Fibroblast of mammary gland (primary cell): ENCODE data around the gene XRCC5.

ENCODE experiments used
- DNase-seq: peaks from one replicate; pipeline ENCODE4 v3.0.0-alpha.2; 2010; ENCODE audit warnings: low read depth
- H3K4me3 ChIP-seq: 2 replicates; pipeline ENCODE4 v1.5.1; 2011; ENCODE audit warnings: low read depth, mild to moderate bottlenecking, low read length, moderate library complexity; ENCODE audit not compliant: control insufficient read depth
- TF ChIP-seq, protein P1 (sequence below): conservative IDR thresholded peaks from 2 replicates; pipeline ENCODE4 v1.5.1; 2011; ENCODE audit warnings: low read depth, low read length, inconsistent platforms; ENCODE audit not compliant: control insufficient read depth, insufficient read depth

XRCC5 gene

GRCh38 chr2:216109962-216110614 lies 940 bp downstream of the XRCC5 start:
- TF ChIP-seq, protein P1, sequence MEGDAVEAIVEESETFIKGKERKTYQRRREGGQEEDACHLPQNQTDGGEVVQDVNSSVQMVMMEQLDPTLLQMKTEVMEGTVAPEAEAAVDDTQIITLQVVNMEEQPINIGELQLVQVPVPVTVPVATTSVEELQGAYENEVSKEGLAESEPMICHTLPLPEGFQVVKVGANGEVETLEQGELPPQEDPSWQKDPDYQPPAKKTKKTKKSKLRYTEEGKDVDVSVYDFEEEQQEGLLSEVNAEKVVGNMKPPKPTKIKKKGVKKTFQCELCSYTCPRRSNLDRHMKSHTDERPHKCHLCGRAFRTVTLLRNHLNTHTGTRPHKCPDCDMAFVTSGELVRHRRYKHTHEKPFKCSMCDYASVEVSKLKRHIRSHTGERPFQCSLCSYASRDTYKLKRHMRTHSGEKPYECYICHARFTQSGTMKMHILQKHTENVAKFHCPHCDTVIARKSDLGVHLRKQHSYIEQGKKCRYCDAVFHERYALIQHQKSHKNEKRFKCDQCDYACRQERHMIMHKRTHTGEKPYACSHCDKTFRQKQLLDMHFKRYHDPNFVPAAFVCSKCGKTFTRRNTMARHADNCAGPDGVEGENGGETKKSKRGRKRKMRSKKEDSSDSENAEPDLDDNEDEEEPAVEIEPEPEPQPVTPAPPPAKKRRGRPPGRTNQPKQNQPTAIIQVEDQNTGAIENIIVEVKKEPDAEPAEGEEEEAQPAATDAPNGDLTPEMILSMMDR: peak; percentile 59
- H3K4me3 ChIP-seq: peak overlapping the region; percentile 98
- DNase-seq: peak; percentile 69

- no peak for DNase-seq
- H3K4me3 ChIP-seq: peak overlapping the region; percentile 98
- TF ChIP-seq, protein P1: no peak
Observed at GRCh38 chr2:216110620-216111019, 1.5 kb downstream of the XRCC5 start.

DNA sequence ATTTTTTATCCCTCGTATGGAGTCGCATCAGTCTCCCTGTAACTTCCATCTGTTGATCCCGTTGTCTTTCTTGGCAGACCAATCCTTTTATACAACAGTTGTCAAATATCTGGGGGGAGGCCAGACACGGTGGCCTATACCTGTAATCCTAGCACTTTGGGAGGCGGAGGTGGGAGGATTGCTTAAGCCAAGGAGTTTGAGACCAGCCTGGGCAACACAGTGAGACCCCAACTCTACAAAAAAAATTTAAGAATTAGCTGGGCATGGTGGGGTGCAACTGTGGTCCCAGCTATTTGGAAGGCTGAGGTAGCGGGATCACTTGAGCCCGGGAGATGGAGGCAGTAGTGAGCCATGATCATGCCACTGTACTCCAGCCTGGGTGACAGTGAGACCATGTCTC lies 2.0 kb downstream of the XRCC5 start:
- H3K4me3 ChIP-seq: no peak overlapping the region
- TF ChIP-seq, protein P1: no peak
- no peak for DNase-seq

DNA sequence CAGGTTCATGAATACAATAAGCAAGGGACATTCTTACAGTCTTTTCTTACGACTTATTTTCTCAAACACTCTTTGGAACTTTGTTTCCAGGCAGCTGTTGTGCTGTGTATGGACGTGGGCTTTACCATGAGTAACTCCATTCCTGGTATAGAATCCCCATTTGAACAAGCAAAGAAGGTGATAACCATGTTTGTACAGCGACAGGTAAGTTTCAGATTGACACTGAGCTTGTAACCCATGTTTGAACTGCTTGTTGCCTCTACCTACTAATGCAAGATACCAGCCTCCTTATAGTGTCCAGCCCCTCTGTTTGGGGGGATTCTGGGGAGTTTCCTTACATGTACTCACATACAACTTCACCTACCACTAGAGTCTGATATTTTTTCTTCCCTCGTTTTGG lies 3.8 kb downstream of the XRCC5 start:
- no peak overlapping the region for H3K4me3 ChIP-seq
- TF ChIP-seq, protein P1: no peak
- DNase-seq: no peak

DNA sequence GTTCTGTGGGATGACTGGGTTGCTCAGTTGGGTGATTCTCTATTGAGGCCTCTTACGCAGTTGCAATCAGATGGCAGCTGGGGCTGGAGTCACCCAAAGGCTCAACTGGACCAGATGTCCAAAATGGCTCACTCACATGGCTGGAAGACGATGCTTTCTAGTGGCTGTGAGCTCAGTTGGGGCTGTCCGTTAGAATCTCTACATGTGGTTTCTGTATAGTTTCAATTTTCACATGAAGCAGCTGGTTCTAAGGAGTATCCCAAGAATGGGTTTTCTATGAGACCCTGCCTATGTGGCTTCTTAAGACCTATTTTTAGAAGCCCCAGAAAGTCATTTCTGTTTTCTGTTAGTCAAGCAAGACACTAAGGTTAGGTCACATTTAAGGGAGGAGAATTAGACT lies 4.4 kb downstream of the XRCC5 start:
- no peak for DNase-seq
- TF ChIP-seq, protein P1: no peak
- no peak overlapping the region for H3K4me3 ChIP-seq

- TF ChIP-seq, protein P1: no peak
- H3K4me3 ChIP-seq: no peak overlapping the region
- no peak for DNase-seq
Observed at GRCh38 chr2:216114382-216114713, 5.2 kb downstream of the XRCC5 start.
